K562 (cell line): Measurements from ENCODE around the gene NISCH. TPM values are rescaled to one million over a fixed set of nuclear protein-coding genes. Genes with fewer than 3 reads are reported as not detected.

Experiments used
- ATAC-seq: fragments of 200-7000 bp; cut with Tn5 transposase; 3 replicates; pipeline ENCODE4 v1.9.1; 2020; ENCODE audit warnings: moderate library complexity
- BruUV-seq: library from RNA; stranded (reverse); fragments of 400-500 nt; replicated peaks from 2 replicates; lab custom pipeline; 2021; lab: Mats Ljungman, UMichigan
- CTCF ChIA-PET: fragments of 300-600 bp; formaldehyde crosslinking; extraction: SDS; loops from one replicate; lab custom pipeline; 2021; ENCODE audit warnings: low intra/inter-chr PET ratio; lab: Yijun Ruan, JAX
- POLR2A ChIA-PET: fragments of 300-600, 350-650 bp; sonication (Branson Sonifier 250); formaldehyde crosslinking; extraction: SDS; loops from one replicate; lab custom pipeline; 2021; ENCODE audit warnings: antibody characterized with exemption, inconsistent platforms; lab: Yijun Ruan, JAX
- DNase-seq, 4 experiments: peaks; one replicate each; pipeline versions ENCODE4 v3.0.0 to v3.0.0-alpha.2; 2011 to 2018; ENCODE audit warnings: low spot score in 3 of 4, mixed read lengths in 3 of 4; ENCODE audit errors: extremely low read depth in 1 of 4
- FAIRE-seq: peaks from 2 replicates; lab custom pipeline; 2011; peaks lifted over from hg19 to GRCh38; lab: Jason Lieb, UNC
- H2AFZ ChIP-seq: 2 replicates; pipeline ENCODE4 v1.6.0; 2011; ENCODE audit warnings: low read depth, low read length, control low read depth, inconsistent platforms
- H3K27ac ChIP-seq: fragments of 200-600 bp; 3 replicates; pipeline ENCODE4 v1.8.0; 2011; ENCODE audit warnings: low read depth, mild to moderate bottlenecking, control low read depth, inconsistent platforms, low read length, moderate library complexity, mixed read lengths; ENCODE audit errors: extremely low read depth
- H3K27me3 ChIP-seq, 2 experiments: fragments of 300-600 bp in 1 of 2; 2 replicates in 1 of 2; 3 replicates in 1 of 2; pipeline versions ENCODE4 v1.6.0 to v1.8.0; 2011; ENCODE audit warnings: inconsistent platforms in 2 of 2, low read length in 2 of 2, mild to moderate bottlenecking in 1 of 2, mixed read lengths in 1 of 2, moderate library complexity in 1 of 2; ENCODE audit not compliant: control insufficient read depth in 2 of 2, insufficient read depth in 2 of 2
- H3K36me3 ChIP-seq: fragments of 300-600 bp; 3 replicates; pipeline ENCODE4 v1.8.0; 2011; ENCODE audit warnings: mild to moderate bottlenecking, low read length, inconsistent platforms; ENCODE audit not compliant: control insufficient read depth, insufficient read depth
- H3K4me1 ChIP-seq, 2 experiments: fragments of 200-600 bp in 1 of 2; replicated peaks in 1 of 2; 2 replicates in 1 of 2; 3 replicates in 1 of 2; pipeline versions ENCODE4 v1.5.1 to v1.8.0; 2011; ENCODE audit warnings: inconsistent platforms in 2 of 2, low read length in 2 of 2, mild to moderate bottlenecking in 1 of 2, mixed read lengths in 1 of 2, moderate library complexity in 1 of 2; ENCODE audit not compliant: control insufficient read depth in 2 of 2, insufficient read depth in 2 of 2
- H3K4me2 ChIP-seq: 2 replicates; pipeline ENCODE4 v1.6.1; 2011; ENCODE audit warnings: low read length, control low read depth, inconsistent platforms, mixed read lengths; ENCODE audit not compliant: insufficient read depth
- H3K4me3 ChIP-seq: fragments of 200-600 bp; sonication (generic), shearing (Covaris generic); 2 replicates; pipeline ENCODE4 v1.5.1; 2016; ENCODE audit warnings: control low read depth, inconsistent platforms
- H3K79me2 ChIP-seq: fragments of 200-600 bp; 3 replicates; pipeline ENCODE4 v1.8.0; 2011; ENCODE audit warnings: low read length, inconsistent platforms; ENCODE audit not compliant: control insufficient read depth, insufficient read depth
- H3K9ac ChIP-seq, 2 experiments: 2 replicates each; pipeline versions ENCODE4 v1.6.0 to v1.6.1; 2011; ENCODE audit warnings: low read depth in 2 of 2, low read length in 2 of 2, control low read depth in 1 of 2, inconsistent platforms in 1 of 2, mild to moderate bottlenecking in 1 of 2, mixed read lengths in 1 of 2; ENCODE audit not compliant: insufficient read depth in 1 of 2
- H3K9me1 ChIP-seq: one replicate; pipeline ENCODE4 v1.6.0; 2011; ENCODE audit warnings: inconsistent platforms, mild to moderate bottlenecking, low read length, moderate library complexity; ENCODE audit not compliant: control insufficient read depth, insufficient read depth
- H3K9me3 ChIP-seq: replicated peaks from 2 replicates; pipeline ENCODE4 v1.5.1; 2011; ENCODE audit warnings: low read depth, low read length, inconsistent platforms; ENCODE audit not compliant: control insufficient read depth, insufficient read depth
- H4K20me1 ChIP-seq: replicated peaks from 2 replicates; pipeline ENCODE4 v1.6.1; 2011; ENCODE audit warnings: low read length, inconsistent platforms, mixed read lengths; ENCODE audit not compliant: control insufficient read depth, insufficient read depth
- HMGN3 ChIP-seq: IDR thresholded peaks from 2 replicates; pipeline ENCODE4 v1.6.1; 2011; ENCODE audit warnings: borderline replicate concordance, low read depth, mild to moderate bottlenecking, mixed read lengths, low read length; ENCODE audit not compliant: insufficient read length; ENCODE audit errors: extremely low read depth
- ILK ChIP-seq: fragments of 450-650 bp; IDR thresholded peaks from 2 replicates; pipeline ENCODE4 v1.6.1; 2016; ENCODE audit warnings: missing genetic modification characterization, low read depth, mild to moderate bottlenecking, missing compliant biosample characterization, moderate library complexity, borderline replicate concordance
- MTA1 ChIP-seq: fragments of 450-650 bp; IDR thresholded peaks from 2 replicates; pipeline ENCODE4 v1.6.1; 2017; ENCODE audit warnings: borderline replicate concordance
- NR2F6 ChIP-seq: fragments of 450-650 bp; formaldehyde crosslinking; IDR thresholded peaks from 2 replicates; pipeline ENCODE4 v1.4.0; 2020; ENCODE audit warnings: mild to moderate bottlenecking
- ZNF408 ChIP-seq: fragments of 250-450 bp; sonication (Bioruptor Pico); IDR thresholded peaks from 2 replicates; pipeline ENCODE4 v1.4.0; 2020; ENCODE audit warnings: low read depth, mild to moderate bottlenecking, moderate library complexity
- ZSCAN29 ChIP-seq: fragments of 450-650 bp; IDR thresholded peaks from 2 replicates; pipeline ENCODE4 v1.6.1; 2017
- WGBS: fragments of 100-300 bp; shearing (Covaris generic); methylation state at CpG from one replicate; pipeline ENCODE4 v1.1.6; 2016; ENCODE audit warnings: low coverage, mixed read lengths; ENCODE audit not compliant: insufficient coverage; ENCODE audit errors: missing lambda C conversion rate; 5-methylcytosine and 5-hydroxymethylcytosine counted together
- in situ Hi-C: fragments of 300-500 bp; cut with MboI; formaldehyde crosslinking; loops from 4 replicates; pipeline ENCODE4 v1.15.0; 2018; ENCODE audit warnings: inconsistent platforms, mixed read lengths
- intact Hi-C: fragments of 100-400 bp; cut with micrococcal nuclease; formaldehyde crosslinking; loops from 2 replicates; pipeline ENCODE4 v1.14.2; 2022
- polyA plus RNA-seq, 8 experiments: library from polyadenylated mRNA; depleted of rRNA in 4 of 8; stranded (reverse) in 5 of 8; unstranded in 3 of 8; fragments of >200 nt; fragmentation: Nextera tagmentation in 2 of 8; fragmentation: Illumina TruSeq in 1 of 8; extraction: Ambion mirVana in 2 of 8; extraction: Trizol in 1 of 8; gene quantifications; 2 replicates each; pipeline versions ENCODE4 v1.2.1 to v1.2.3, GENCODE V29; 2011 to 2014; ENCODE audit warnings: inconsistent platforms in 1 of 8, missing spikeins in 1 of 8
- total RNA-seq, 7 experiments: library from RNA; depleted of rRNA in 6 of 7; stranded (reverse); fragments of >200 nt in 6 of 7; fragmentation: Illumina TruSeq in 2 of 7; extraction: Trizol in 2 of 7; gene quantifications; 2 replicates each; pipeline versions ENCODE4 v1.2.1 to v1.2.3, GENCODE V29; 2011 to 2021; ENCODE audit warnings: low replicate concordance in 1 of 7

NISCH gene
- total and polyA plus RNA-seq, 9 of the 15 experiments (the other 6 are each of a cell fraction or from before 2014, with no cell fraction given): 0.44 to 43.5 (median 23.4) TPM

- Histone ChIP-seq H3K36me3 (peaks cover 9% of the 10 kb centered on the region; the same call in 2 of the 3 replicates), H3K4me1 (peaks cover 19 to 51% of the 10 kb centered on the region in 2 experiments; a peak in 4 of 5 replicates), H3K4me3 (no peak overlapping the region), H3K27ac (no peak overlapping the region), H3K9me1 (no peaks in the 10 kb centered on the region), H3K4me2 (no peak overlapping the region), H2AFZ (no peak overlapping the region), H3K79me2 (peaks cover 26% of the 10 kb centered on the region), H3K9ac (no peak overlapping the region), H3K27me3 (no peaks in the 10 kb centered on the region), H4K20me1 (no peaks in the 10 kb centered on the region)
- 64% methylated on average over 8 of the region's 11 CpGs for WGBS
- FAIRE-seq (no peak), ATAC-seq (no peak), DNase-seq (no peak)
- BruUV-seq: no TSS peak
- POLR2A ChIA-PET: interaction anchor here (0.5 to 1.0 kb wide), 2 partner anchors 16 to 40 kb away, joined by 3 to 5 read pairs; no protein-coding TSS in a partner anchor
- intact Hi-C loops: loop anchor here (10.0 kb wide), 1 partner anchor 232 kb away; the partner anchor contains the start of genes GNL3 and PBRM1
- CTCF ChIA-PET: no interaction called here
- no peak for TF ChIP-seq ILK (tag)
- no peak for TF ChIP-seq HMGN3
- no peak for TF ChIP-seq ZSCAN29
- no peak for TF ChIP-seq MTA1
- no peak for TF ChIP-seq NR2F6 (CRISPR knock-in tag)
- TF ChIP-seq ZNF408 (CRISPR knock-in tag): no peak
- TF ChIP-seq, all 486 proteins: peak for 0
- no peaks in the 10 kb centered on the region for H3K9me3 ChIP-seq
- in situ Hi-C loops: no loop called here
Observed at GRCh38 chr3:52452570-52453221, 2.7 kb upstream of the NISCH start.
